Stimulated activated CD4-positive, alpha-beta T cell treated with anti-CD3 and anti-CD28 coated beads, Interleukin-1b, Interleukin-23, amount 100 ng/mL, for 48 hours (primary cell): Measurements from ENCODE around the gene CLIP4.

Experiments
- DNase-seq: peaks from one replicate; pipeline ENCODE4 v3.0.0-alpha.2; 2020

CLIP4 gene

DNA sequence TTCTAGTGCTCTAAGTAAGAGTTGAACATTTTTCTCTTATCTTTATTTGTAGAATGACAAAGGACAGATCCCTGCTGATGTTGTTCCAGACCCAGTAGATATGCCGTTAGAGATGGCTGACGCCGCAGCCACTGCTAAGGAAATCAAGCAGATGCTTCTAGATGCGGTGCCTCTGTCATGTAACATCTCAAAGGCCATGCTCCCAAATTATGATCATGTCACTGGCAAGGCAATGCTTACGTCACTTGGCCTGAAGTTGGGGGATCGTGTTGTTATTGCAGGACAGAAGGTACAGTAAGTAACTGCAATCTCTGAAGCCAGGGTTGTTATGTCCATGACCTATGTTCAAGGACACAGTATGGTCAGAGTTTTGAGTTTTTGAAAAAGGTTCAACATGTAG, 28.4 kb downstream of the CLIP4 start:
- DNase-seq = no peak

DNA sequence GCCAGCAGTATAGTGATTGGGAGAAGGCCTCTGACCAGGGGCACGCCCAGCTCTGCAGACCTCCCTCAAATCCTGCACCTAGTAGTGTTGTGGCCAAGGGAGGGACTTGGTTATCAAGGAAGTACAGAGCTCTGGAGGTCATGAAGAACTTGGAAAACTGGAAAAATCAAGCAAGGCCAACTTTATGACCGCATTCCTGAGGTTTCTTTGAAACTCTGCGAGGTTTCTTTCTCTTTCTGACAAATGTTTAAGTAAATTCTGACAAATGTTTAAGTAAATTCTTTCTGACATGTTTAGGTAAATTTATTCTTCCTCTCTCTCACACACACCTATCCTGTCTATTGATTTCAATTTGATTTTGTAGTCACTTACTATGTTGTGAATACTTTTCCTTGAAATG, 31.0 kb downstream of the CLIP4 start:
- DNase-seq = no peak

DNA sequence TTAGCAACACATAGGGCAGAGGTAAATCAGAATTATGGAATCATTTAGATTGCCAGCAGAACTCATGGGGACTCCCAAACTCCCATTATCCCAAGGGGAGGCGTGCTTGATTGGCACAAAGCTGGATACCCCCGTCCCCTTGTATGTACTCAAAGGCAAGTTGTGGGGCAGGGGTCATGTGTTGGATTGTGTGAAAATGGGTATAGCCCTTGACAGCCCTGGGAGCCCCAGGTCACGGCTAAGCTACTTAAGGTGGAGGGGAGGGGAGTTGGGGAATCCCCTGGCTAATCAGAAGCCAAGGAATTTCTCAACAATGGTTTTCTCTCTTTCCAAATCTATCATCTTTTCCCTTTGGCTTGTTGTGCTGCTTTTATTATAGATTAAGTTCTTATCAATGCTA, 32.7 kb downstream of the CLIP4 start:
- DNase-seq = no peak

DNA sequence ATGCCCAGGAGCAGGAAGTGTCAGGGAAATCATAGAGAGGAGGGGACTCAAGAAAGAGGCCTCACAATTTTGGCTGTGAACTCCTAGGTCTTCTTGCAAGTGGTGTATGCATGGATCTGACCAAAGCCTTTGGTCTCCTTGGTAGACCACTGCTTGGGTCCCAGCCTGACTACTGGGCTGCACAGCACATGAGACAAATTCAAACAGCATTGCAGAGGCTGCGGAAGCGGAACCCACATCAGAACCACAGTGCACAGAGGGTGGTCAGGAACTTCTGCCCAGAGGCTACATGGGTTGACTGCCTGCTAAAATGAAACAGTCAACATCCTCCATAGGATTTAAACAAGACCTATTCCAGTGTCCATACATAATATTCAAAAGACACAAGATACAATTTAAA, 39.4 kb downstream of the CLIP4 start:
- no peak for DNase-seq

DNA sequence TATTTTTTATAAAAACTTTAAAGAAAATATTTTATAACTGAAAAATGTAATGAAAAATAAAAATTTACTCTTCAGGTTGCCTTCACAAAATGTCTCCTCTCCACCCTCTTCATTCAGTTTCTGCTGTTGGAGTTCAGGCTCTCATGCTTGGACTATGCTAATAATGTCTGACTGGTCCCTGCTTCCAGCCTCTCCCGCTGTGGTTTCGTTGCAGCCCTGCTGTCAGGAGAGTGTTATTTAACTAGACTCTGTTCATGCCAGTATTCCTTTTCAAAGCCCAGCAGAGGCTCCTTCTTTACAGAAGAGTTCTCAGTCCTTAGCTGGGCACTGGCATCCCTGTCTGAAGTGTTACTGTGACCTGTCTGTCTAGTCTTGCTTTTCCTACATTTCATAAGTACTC, 40.4 kb downstream of the CLIP4 start:
- DNase-seq = no peak

DNA sequence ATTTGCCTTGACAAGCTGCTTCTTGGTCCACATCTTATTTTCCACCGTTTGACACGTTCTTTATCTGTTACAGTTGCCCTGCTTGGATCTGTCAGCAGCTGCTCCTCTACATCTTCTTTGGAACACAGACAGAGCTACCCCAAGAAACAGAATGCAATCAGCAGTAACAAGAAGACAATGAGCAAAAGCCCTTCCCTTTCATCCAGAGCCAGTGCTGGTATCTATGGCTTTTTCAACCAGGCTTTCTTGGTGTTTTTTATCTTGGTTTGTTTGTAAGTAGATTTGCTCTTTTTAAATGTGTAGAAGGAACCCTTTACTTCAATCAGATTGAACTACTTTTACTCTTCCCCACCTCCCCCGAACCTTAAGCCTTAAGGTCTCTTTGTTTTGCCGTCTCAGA, 41.9 kb downstream of the CLIP4 start:
- no peak for DNase-seq

DNA sequence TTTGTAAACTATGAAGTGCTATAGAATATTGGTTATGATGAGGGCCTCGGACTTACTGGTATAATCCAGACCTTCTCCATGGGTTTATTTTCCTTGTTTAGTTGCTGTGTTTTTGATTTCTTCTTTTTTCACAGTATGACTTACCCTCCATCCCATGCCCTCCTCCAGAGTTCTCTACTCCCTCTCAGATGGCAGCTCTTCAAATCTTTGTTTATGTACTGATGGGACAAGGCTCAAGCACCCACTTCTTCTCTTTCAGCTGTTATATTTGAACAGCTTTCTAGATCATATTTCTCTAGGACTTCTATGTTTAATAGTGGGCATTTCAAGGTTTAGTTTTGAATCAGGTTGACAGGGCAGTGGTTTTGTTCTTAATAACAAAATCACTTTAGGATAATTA, 43.9 kb downstream of the CLIP4 start:
- no peak for DNase-seq

DNA sequence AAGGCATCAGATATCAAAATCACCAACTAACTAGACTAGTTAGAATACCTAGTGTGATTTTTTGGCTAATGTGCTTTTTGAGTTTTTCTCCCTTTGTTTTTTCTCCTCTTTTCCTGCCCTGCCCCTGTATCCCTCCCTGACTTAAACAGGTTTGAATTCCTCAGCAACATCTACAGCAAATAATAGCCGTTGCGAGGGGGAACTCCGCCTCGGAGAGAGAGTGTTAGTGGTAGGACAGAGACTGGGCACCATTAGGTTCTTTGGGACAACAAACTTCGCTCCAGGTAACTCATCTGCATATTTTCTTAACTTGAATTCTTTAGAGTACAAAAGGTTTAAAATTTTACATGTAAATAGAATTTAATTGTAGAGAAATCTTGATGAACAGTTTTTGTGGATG, 45.0 kb downstream of the CLIP4 start:
- no peak for DNase-seq

DNA sequence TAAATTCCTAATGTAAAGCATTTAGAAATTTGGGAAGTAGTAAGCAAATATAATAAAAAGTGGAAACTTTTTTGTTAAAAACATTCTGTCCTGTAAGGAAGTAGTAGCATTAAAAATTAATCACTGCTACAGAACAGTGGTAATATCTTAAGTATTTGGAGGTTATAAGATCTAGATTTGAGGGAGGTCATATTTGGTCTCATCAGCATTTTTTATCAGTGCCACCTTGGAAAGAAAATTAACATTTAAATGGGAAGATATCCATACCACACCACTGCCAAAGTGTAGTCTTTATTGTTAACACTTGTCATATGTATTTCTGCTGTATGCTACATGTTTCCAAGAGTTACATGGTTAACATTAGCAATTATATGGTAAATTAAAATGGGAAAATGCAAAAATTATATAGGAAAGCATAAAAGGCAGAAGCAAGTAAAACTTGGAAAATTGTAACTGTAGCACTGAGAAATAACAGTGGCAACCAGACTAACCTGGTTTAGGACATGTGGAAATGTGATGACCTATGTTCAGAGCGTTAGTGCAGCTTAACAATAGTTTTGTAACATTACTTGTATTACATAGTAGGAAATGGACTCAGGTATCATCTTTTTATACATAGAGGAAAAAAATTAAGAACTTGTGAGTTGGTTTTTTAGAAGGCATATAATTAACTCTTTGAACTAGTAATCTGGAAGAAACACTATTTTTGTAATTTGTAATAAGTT, 47.2 kb downstream of the CLIP4 start:
- DNase-seq = no peak

DNA sequence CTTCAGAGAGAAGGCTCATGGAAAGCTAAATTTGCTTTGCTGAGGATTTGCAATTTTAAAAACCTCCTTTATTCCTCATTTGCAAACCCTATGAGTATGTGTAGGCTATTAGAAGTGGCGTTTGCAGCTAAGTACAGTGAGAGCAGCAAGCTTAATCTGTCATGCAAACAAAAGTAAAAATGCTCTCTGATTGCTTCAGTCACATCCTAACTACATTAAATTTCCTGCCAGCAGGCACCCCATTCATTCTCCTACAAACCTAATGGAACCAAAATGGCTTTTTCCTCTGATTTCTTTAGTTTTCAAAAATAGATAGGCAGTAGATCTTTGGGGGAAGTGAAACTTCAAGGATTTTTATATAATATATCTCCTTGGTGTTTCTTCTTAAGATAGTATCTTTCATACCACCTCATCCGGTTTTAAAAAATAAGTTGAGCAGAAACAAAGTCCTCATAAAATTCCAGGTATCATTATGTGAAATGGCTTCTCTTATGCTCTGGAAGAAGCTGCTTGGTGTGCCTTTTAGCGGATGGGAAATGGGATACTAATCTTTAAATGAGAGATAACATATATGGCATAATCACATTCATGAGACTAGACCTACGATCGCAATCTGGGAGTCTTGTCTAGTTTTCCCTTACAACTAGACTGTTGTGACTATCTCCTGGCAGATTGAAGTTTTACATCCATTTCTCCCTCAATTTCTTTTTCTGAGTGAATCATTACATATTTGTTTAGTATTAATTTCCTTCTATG, 49.1 kb downstream of the CLIP4 start:
- no peak for DNase-seq

DNA sequence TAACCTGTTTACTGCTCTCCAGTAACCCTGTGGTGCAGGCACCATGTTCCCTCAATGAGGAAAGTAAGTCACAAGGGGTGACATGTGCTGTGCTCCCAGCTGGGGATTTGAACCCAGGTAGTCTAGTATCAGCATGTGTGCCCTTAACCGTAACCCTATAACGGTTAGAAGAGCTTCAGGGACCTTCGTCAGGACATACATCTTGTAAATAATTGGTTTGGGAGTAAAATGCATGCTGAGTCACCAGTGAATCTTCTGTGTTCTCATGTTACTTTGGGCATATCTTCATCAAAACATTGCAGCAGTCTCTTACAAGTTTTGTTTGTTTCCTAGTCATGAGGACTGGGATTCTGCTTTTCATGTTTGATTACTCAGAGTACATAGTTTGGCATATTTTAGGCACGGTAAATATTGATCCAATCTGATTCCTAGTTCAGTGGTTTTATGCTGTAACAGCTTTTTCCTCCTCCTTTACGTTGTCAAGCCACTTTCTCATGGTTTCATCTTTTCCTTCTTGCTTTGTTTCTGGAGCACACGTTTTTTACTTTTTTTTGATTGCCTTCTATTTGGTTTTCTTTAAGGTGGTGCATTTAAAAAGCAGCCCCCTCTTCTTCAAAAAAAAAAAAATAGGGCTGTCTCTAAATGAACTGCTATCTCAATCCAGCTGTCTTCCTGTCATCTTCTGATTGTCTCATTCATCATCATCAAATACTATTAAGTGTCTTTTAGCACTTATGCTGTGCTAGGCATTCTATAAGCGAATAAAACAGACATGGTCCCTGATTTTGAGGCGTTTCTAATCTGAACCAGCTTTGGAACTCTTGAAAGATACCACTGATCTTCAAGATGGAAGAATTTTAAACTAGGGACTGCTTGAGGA, 50.4 kb downstream of the CLIP4 start:
- DNase-seq = no peak

DNA sequence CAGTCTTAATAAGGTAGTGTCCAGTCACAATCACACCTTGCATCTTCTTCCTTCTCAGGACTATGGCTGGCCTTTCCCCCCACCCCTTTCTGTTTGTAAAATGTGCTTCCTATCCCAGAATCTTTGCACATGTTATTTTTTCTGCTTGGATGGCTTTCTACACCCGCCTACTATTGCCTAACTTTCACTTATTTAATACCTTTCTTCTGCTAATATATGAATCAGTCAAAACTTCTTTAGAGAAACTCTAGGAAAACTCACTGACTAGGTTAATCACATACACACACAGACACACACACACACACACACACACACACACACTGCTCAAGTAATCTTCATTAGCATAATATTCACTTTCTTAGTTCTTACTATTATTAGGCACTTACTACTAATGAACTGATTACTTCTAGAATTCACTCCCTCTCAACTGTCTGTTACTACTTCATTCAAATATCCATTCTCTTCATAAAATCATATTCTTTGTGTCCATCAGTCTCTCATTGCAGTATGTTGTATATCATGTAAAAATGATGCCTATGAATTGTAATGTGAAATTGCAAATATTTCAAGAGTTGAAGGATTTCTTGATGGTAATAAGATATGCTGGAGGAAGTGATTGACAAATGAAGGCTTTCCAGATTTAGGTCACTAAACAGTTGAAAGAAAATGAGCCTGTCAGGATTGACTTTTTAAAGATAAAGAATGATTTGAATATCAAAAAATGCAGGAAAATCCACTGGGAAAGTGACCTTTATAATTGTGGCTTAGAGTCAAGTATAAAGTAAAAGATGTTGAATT, 51.2 kb downstream of the CLIP4 start:
- DNase-seq = no peak

DNA sequence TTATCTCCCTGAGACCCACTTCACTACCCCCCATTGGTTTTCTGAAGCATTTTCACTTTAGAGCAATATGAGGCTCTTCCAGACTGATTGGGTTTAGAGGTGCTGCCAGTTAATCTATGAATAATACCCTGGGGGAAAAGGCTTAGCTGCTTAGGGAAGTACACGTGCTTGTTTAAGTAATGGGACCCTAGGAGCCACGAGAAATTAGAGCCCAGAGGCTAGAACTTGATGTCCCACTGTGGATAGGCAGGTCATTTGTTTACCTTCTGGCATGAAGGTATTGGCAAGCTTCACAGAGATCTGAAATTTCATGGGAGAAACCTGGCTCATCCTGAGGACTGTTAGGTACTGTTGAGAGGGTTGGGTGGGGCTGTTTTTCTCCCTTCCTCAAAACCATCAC, 59.7 kb downstream of the CLIP4 start:
- no peak for DNase-seq

DNA sequence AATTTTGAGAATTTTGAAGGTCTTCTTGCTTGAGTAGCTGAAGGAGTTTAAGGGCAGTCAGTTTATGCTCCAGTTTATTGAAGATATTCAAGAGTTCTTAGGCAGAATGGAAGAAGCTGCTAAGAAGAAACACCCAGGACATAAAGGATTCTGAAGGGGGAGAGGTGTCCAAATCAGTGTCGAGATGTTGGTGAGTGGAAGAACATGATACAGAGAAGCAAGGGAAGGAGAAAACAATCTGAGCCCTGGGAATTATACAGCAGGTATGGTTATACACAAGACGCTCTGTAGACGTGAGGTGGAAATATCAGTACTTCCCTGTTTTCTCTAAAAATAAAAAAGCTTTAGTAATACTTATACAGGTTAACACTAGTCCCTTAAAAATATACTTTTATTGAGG, 60.1 kb downstream of the CLIP4 start:
- DNase-seq = no peak

DNA sequence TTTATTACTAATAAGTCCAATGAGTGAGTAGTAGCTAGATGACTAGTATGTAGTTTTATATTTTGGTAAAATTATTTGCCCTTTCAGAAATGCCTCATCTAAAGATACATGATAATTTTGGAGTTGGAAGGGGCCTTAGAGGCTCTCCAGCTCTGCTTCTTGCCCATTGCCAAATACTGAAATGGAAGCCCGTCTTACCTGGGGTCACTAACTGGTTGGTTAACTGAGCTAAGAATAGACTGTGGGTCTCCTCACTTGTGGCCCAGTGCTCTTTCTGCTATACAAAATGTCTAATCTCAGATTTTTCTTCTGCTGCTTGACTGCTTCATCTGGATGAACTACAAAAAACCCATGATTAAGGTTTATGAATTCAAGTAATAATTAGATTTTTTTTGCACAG, 67.1 kb downstream of the CLIP4 start:
- no peak for DNase-seq

DNA sequence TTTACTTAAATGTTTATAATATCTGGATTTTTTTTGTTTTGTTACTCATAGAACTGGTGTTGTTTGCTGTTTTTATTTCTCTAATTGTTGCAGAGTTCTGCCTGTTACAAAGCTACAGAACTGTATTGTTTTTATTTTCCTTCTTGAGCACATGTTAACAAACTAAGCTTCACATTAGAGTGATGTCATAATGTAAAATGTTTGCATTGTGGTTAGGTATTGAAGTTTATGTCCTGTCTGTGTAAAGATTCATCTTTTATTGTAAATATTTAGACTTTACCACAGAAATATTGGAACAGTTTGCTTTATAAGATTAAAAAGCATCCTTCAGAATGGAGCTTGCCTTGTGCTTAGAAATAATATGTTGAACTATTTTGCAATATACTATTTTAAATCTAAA, 67.7 kb downstream of the CLIP4 start:
- DNase-seq = no peak

DNA sequence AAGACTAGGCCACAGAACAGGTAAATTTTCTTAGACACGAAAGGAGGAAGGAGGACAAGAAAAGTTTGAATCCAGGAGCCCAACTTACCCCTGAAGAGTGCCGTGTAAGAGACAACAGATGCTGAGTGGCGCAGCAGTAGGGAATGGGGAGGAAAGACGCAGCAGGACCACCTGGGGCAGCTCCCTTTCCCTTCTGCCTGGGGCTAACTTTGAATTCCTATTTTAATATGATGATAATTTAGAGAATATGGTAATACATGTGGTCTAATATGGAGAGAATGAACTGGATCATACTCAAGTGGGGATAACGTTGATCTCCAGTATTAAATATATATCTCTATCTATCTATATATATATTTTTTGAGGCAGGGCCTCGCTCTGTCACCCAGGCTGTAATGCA, 69.3 kb downstream of the CLIP4 start:
- no peak for DNase-seq

DNA sequence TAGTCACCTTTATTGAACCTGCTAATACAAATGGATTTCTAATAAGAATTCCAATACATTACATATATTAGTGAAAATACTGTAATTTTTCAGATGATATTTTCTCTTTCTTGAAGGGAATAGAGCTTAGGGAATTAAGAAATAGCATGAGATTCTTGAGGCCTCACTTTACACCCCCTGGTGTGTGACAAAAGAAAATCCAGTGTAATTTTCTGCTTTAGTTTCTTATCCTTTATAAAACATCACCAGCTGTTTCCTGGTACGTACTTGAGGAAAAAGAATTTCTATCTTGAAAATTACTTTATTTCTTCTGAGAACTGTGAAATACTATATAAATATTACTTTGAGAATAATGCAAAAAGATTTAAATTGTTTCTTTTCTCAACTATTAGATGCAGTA, 71.6 kb downstream of the CLIP4 start:
- DNase-seq = no peak

DNA sequence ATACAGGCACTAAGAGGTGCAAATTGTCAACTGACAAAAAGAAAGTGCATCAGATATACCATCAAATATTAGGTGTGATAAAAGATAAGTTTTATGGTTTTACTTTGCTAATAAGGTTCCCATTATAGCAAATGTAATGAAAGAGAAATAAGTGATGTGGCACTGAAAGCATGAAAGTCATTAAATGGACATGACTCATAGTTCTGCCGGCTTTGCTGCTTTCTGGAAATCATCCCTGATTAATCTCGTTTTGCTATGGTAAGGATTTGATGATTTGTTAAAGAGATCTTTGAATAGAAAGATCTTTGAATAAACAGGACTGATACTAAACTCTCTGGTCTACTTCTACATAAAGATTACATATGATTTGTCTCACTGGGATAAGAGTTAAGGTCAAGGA, 72.7 kb downstream of the CLIP4 start:
- DNase-seq = no peak

DNA sequence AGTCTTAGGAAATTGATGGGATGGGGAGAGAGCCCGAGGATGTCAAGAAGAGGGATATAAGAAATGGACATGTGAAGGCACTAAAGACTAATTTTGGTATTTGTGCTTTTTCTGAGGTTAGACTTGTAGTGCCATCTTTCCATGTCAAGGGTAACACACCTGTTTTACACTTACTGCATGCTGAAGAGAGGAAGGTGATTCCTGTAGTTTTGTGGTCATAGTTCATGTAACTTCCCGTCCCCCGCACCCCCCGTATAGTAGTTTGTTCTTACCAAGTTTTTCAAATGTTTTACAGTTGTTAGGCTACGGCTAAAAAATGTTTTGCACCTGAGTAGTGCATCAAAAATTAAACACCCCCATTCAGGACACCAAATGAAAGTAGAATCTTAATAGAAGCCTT, 73.8 kb downstream of the CLIP4 start:
- no peak for DNase-seq

DNA sequence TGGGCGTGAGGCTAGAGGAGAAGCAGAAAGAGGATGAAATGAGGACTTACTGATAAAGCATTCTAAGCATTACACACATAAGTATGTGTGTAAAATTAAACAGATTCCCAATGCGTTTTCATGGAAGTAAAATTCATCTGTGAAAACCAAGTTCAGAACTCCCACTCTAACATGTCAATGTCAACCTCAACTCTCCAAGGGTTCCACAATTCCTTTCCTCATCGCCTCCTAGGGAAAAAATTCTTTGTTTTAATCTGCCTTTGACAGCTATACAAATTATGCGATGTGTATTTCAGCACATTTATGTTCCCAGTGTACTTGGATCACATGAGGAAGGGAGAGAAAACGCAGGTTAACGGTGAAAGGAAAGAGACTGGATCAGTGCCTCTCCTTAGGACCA, 76.6 kb downstream of the CLIP4 start:
- no peak for DNase-seq

DNA sequence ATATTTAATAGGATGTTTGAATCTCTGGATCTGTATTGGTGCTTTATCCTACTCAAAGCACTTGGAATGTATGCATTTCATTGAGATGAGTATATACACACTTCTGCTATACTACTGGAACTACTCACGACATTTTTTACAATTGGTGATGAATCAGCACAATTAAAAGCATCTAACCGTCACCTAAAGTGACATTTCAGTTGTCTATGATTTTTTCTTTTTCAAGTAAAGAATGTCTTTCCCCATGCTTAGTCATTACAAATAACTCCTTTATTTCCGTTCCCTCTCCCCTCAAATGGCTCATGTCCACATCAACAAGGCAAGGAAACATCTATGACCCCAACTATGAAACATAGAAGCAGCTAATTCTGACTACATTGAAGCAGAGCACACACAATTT, 77.3 kb downstream of the CLIP4 start:
- no peak for DNase-seq

DNA sequence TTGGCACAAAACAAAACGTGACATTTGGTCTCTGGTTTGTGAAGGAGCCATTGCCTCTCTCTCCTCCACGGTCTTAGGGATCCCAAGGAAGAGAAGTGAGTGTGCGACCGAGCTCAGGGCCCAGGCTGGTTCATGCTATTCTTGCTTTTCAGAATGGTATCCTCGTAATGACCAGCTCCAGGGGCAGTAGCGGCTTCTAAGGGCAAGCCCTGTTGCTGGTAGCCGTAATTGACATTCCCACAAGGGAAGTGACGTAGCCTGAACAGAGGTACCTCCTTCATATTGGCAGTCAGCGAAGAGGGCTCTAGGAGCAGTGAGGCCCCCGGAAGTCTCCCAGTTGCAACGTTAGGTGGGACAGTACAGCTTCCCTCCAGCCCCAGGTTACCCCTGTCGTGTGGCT, 77.9 kb downstream of the CLIP4 start:
- DNase-seq = no peak
